ENCODE results near the gene MEGF11.
"Not testable (repeated sequence)": the region's sequence is repeated elsewhere in the genome, so short reads cannot be mapped to it uniquely, and the experiment has no call there.

Gene MEGF11

DNA sequence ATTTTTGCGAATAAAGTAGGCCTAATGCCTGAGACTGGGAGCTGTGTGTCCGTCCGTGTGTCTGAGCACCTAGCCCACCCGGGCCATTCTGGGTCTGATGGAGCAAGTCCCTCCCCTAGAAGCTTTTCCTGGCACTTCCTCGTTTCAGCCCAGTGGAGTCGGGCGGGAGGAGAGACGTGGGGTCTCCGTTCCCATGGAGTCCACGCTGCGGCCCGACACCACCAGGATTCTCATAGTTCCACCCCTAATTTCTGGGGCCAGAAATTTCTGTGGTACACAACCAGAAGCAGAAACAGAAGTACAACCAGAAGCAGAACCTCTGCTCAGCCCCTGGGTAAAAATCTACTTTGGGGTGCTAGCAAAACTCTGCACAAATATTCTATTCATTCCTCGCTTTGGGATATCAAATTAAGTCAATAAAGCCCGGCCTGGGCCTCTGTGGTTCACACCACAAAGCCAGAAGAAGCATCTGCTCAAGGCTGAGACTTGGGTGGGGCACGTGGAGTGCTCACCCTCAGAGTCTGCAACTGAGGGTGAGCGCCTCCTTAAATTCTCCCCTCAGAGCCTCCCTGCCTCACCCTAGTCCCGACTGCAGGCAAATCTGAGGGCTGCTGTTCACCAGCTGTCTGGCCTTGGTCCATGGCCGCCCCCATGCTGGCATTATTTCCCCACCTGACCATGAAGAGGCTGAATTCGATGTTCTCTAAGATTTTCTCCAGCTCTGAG, 1.6 kb upstream of the MEGF11 start:
- DNase-seq (ENCODE audit: insufficient read length, low spot score): no peak
- TF ChIP-seq POLR2AphosphoS5 (IDR thresholded peaks at IDR 0.05; ENCODE audit: low read depth, low read length) (no peak), POU2F2 (IDR thresholded peaks at IDR 0.05; ENCODE audit: low read depth, low read length) (no peak), SPI1 (IDR thresholded peaks at IDR 0.05; ENCODE audit: low read depth, low read length) (no peak), PAX5 (IDR thresholded peaks at IDR 0.05; ENCODE audit: insufficient read depth, low read length, severe bottlenecking) (no peak), TAF1 (IDR thresholded peaks at IDR 0.05; ENCODE audit: low read depth, low read length) (no peak), POLR2A (IDR thresholded peaks at IDR 0.05; ENCODE audit: low read depth, low read length) (no peak)
- no peak for FAIRE-seq

DNA sequence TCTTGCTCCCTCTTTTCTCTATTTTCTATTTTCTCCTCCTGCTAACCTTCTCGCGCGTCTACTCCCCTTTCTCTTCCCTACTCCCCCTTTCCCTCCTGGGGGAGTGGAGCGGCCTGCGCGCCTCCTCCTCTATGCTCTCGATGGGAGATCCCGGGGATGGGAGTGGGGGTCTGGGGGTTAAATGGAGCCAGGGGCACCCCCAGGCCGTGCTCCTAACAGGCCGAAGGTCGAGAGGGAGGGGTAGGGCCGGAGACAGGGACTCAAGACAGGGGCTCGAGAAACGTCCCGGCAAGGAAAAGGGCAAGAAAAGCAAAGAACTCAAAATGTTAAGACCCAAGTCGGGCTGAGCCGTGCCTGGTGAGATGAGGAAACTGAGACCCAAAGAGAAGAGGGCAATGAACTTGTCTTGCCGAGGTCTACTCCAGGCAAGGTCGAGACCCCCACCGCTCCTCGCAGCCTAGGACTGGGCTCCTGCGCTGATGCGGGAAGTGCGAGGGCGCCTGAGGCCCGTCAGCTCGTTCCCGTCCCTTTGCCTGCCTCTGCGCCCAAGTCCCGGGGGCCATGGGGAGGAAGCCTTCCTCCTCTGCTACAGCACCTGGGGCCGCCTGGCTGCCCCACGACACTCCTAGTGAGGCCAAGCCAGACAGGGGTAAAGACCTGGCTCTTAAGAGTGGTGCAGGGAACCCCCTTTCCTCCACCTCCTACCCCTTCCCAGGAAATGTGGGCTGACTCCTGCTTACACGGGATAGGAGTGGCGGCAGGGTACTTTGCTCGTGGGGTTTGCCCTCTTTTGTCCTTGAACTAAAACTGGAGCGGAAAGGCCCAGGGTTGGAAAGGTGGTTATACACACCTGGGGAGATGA, 770 bp upstream of the MEGF11 start:
- no peak for DNase-seq (ENCODE audit: insufficient read length, low spot score)
- no peak for FAIRE-seq

DNA sequence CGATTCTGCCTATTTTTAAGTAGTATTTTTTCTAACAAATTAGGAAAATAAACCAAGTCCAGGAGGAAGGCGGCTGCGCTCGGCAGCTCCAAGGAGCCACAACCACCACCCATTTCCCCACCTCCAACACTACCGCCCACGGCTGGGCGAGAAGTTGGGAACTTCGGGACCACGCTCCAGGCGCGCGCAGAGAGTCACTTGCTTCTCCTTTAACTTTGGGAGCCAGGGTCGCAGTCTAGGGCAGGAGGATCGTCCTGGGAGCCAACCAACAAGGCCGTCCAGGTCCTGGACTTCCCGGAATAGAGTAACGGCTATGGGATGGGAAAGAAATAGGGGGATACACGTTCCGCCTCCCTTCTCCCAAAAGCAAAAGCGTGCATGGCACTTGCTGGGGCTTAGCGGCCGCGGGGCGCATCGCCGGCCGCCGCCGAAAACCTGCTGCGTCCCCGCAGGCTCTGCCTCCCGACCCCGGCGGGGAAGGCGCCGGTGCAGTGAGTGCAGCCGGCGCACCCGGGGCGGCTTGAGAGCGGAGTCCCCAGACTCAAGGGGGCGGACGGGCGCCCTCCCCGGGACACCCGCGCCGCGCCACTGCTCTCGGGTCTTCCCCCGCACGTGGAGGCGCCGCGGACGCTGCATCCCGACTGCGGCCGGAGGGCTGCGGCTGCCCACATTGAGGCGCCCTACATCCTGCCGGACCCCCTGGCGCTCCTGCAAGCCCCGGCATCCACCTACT, 699 bp downstream of the MEGF11 start:
- FAIRE-seq (peak; percentile 82), DNase-seq (ENCODE audit: insufficient read length, low spot score) (peak; percentile 64)
- TF ChIP-seq TAF1 (IDR thresholded peaks at IDR 0.05; ENCODE audit: low read depth, low read length) (no peak), SPI1 (IDR thresholded peaks at IDR 0.05; ENCODE audit: low read depth, low read length) (no peak), POLR2AphosphoS5 (IDR thresholded peaks at IDR 0.05; ENCODE audit: low read depth, low read length) (no peak), POLR2A (IDR thresholded peaks at IDR 0.05; ENCODE audit: low read depth, low read length) (no peak), PAX5 (IDR thresholded peaks at IDR 0.05; ENCODE audit: insufficient read depth, low read length, severe bottlenecking) (no peak), POU2F2 (IDR thresholded peaks at IDR 0.05; ENCODE audit: low read depth, low read length) (no peak)

More for the DNA sequence above, 770 bp upstream of the MEGF11 start:
- TF ChIP-seq TAF1 (IDR thresholded peaks at IDR 0.05; ENCODE audit: low read depth, low read length) (no peak), SPI1 (IDR thresholded peaks at IDR 0.05; ENCODE audit: low read depth, low read length) (no peak), PAX5 (IDR thresholded peaks at IDR 0.05; ENCODE audit: insufficient read depth, low read length, severe bottlenecking) (no peak), POLR2AphosphoS5 (IDR thresholded peaks at IDR 0.05; ENCODE audit: low read depth, low read length) (no peak), POU2F2 (IDR thresholded peaks at IDR 0.05; ENCODE audit: low read depth, low read length) (no peak), POLR2A (IDR thresholded peaks at IDR 0.05; ENCODE audit: low read depth, low read length) (no peak)

DNA sequence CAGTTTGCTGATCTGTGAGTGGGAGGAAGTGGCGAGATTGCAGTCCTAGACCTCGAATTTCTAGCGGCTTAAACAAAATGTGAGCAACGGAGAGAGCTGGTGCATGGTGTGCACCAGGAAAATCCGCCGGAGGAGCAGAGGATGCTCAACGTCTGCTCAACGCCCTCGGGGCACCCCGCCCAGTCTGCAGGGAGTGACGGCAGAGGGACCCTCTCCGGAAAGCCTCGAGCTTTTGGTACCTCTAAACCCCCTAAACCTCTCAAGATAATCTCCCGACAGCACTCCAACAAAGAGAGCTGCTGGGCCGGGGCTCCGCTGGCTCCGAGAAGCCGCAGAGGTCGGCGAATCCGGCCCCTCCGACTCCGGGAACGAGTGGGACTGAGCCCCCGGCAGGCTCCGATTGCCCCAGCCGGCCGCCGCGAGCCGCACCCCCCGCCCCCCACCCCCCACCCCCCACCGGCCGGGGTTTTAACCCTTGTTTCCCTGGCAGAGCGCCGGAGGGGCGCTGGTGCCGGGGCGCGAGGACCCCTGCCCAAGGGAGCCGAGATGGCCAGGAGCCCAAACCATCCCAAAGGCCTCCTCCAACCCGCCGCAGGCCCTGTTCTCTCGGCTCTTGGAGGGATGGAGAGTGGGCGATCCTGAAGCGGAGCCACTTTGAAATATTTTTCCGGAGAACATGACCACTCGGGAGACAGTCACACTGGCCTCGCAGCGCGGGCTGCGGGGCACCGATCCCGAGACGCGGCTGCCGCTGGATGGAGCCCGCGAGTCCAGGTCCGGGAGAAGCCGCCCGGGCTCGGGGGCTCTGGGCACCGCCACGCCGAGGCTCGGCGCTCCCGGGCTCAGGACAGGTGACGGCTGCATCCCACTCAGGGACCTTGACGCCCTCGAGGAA, 1.5 kb downstream of the MEGF11 start:
- peak; percentile 70 for FAIRE-seq
- peak; percentile 75 for DNase-seq (ENCODE audit: insufficient read length, low spot score)
- TF ChIP-seq SPI1 (IDR thresholded peaks at IDR 0.05; ENCODE audit: low read depth, low read length): peak; percentile 64
- no peak for TF ChIP-seq POLR2A (IDR thresholded peaks at IDR 0.05; ENCODE audit: low read depth, low read length)

DNA sequence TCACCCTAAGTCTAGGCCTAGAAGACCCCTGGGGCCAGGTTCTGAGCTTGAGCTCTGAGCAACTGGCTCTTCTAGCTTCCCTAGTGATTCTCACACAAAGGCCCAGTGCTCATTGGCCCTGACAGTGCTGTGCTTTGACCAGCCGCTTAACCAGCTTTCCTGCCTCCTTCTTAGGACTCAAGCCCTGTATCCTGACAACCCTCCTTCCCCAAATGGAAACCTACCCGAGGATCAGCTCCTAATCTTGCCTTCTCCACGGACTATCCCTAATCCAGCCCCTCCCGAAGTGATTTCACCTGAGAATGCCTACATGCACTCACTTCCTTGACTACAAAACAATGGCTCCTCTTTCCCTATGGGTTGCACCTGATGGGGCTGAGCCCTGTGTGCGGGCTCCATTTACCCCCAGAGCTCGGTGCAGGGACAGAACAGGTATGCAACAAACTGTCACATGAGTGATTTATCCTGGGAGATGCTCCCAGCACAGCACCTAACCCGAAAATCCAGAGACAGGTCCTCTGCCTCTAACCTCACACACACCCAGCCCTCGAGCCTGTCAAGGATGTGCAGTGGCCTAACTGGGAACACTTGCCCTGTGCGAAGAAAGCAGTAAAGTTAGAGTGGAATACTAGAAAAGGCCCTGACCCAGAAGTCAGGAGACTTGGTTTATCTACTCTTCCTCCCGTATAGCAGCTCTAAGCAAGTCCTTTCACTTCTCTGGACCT, 2.3 kb downstream of the MEGF11 start:
- FAIRE-seq (no peak), DNase-seq (ENCODE audit: insufficient read length, low spot score) (no peak)
- TF ChIP-seq TAF1 (IDR thresholded peaks at IDR 0.05; ENCODE audit: low read depth, low read length): no peak
- TF ChIP-seq POU2F2 (IDR thresholded peaks at IDR 0.05; ENCODE audit: low read depth, low read length): no peak
- TF ChIP-seq POLR2A (IDR thresholded peaks at IDR 0.05; ENCODE audit: low read depth, low read length): no peak
- TF ChIP-seq SPI1 (IDR thresholded peaks at IDR 0.05; ENCODE audit: low read depth, low read length): no peak
- TF ChIP-seq PAX5 (IDR thresholded peaks at IDR 0.05; ENCODE audit: insufficient read depth, low read length, severe bottlenecking): no peak
- no peak for TF ChIP-seq POLR2AphosphoS5 (IDR thresholded peaks at IDR 0.05; ENCODE audit: low read depth, low read length)

DNA sequence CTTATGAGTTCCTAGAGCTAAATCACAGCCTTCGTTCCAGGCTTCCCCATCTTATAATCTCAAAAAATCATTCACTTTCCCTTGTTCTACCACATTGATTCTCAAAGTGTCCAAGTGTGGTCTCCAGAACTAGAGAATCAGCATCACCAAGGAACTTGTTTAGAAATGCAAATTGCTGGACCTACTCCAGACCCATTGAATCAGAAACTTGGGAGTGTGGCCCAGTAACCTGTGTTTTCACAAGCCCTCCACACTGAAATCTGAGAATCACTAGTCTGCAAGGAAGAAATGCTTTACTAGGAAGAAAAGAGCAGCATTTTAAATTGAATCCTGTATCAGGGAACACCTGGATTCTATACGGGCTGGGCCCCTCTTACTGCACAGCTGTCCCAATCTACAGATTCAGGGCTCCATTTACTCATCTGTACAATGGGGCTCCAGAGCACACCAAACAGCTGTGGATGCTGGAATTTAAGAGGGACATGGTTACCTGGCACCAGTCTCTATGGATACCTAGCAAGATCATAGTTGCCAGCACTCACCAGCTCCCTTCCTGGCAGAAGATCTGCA, 3.9 kb downstream of the MEGF11 start:
- FAIRE-seq (no peak), DNase-seq (ENCODE audit: insufficient read length, low spot score) (no peak)
- TF ChIP-seq SPI1 (IDR thresholded peaks at IDR 0.05; ENCODE audit: low read depth, low read length) (no peak), PAX5 (IDR thresholded peaks at IDR 0.05; ENCODE audit: insufficient read depth, low read length, severe bottlenecking) (no peak), POLR2A (IDR thresholded peaks at IDR 0.05; ENCODE audit: low read depth, low read length) (no peak), POU2F2 (IDR thresholded peaks at IDR 0.05; ENCODE audit: low read depth, low read length) (no peak), POLR2AphosphoS5 (IDR thresholded peaks at IDR 0.05; ENCODE audit: low read depth, low read length) (no peak), TAF1 (IDR thresholded peaks at IDR 0.05; ENCODE audit: low read depth, low read length) (no peak)

DNA sequence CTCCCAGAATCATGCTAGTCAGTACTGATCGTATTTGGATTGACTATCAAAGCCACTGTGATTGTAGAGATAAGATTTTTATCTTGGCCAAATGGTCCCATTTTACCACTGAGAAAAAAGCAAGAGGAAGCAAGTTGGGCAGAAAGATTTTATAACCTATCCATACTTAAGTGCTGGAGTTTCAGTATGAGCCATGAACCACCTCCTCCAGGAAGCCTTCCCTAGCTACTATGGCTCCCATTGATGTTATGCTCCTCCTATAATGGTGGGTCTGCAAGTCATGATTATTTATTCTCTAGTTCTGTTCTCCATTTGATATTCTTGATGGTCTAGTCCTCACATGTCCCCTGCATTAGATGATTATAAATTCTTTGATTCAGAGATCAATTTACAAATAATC, 6.6 kb downstream of the MEGF11 start:
- FAIRE-seq (no peak), DNase-seq (ENCODE audit: insufficient read length, low spot score) (no peak)
- TF ChIP-seq TAF1 (IDR thresholded peaks at IDR 0.05; ENCODE audit: low read depth, low read length) (no peak), POU2F2 (IDR thresholded peaks at IDR 0.05; ENCODE audit: low read depth, low read length) (no peak), SPI1 (IDR thresholded peaks at IDR 0.05; ENCODE audit: low read depth, low read length) (no peak), PAX5 (IDR thresholded peaks at IDR 0.05; ENCODE audit: insufficient read depth, low read length, severe bottlenecking) (no peak), POLR2AphosphoS5 (IDR thresholded peaks at IDR 0.05; ENCODE audit: low read depth, low read length) (no peak), POLR2A (IDR thresholded peaks at IDR 0.05; ENCODE audit: low read depth, low read length) (no peak)

DNA sequence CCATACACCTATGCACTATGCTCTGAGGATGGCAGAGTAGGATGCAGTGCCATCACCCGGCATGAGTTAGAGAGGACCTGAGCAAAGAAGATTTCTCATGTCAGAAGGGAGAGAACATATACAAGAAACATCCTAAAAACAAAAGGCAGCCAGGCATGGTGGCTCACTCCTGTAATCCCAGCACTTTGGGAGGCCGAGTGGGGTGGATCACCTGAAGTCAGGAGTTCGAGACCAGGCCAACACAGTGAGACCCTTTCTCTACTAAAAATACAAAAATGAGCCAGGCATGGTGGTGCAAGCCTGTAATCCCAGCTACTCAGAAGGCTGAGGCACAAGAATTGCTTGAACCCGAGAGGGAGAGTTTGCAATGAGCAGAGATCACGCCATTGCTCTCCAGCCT, 7.7 kb downstream of the MEGF11 start:
- FAIRE-seq; DNase-seq (ENCODE audit: insufficient read length, low spot score): not testable (repeated sequence)

Measured in GM12891 (cell line).